Tongue (tissue), 2 donors: ENCODE measurements around the gene NT5DC1. TPM values are rescaled to one million over a fixed set of nuclear protein-coding genes. Genes with fewer than 3 reads are reported as not detected.
A peak's percentile ranks its signal among the peaks of the same experiment; 100 is the strongest.
"Not testable (repeated sequence)": the region's sequence is repeated elsewhere in the genome, so short reads cannot be mapped to it uniquely, and the experiment has no call there.

Experiments used
- DNase-seq: peaks from one replicate; pipeline ENCODE4 v3.0.0-alpha.2; 2015
- total RNA-seq: library from RNA; depleted of rRNA; stranded (reverse); fragments of >200 nt; gene quantifications from one replicate; pipeline ENCODE4 v1.2.3, GENCODE V29; 2014

Gene NT5DC1
- total RNA-seq, 1 donor from 2014 or later = 6.8 TPM

DNA sequence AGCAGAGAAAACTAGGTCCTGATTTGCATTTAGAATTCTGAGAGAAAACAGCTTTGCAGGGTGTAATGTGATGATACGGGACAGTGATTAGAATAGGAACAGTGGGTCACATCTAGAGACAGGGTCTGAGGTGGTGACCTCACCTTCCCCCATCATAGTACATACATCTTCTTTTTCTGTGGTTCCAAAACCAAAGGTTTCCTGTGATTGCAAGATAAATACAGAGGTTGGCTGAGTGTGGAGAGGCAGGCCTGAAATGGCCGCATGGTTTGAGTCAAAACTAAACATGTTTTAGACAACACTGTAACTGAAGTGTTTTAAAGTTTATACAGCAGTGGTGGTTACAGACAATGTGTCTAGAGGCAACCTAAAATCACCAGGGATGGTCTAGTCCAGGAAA lies 10.4 kb upstream of the NT5DC1 start:
- no peak for DNase-seq

- DNase-seq = no peak
These were observed 6.6 kb upstream of the NT5DC1 start for GRCh38 chr6:116094041-116094440.

GRCh38 chr6:116096048-116096759 lies 4.4 kb upstream of the NT5DC1 start:
- not testable (repeated sequence) for DNase-seq

- DNase-seq = peak; percentile 18
These were observed 3.5 kb upstream of the NT5DC1 start for GRCh38 chr6:116096979-116097816.

GRCh38 chr6:116099036-116099435 lies 1.6 kb upstream of the NT5DC1 start:
- DNase-seq = no peak

DNA sequence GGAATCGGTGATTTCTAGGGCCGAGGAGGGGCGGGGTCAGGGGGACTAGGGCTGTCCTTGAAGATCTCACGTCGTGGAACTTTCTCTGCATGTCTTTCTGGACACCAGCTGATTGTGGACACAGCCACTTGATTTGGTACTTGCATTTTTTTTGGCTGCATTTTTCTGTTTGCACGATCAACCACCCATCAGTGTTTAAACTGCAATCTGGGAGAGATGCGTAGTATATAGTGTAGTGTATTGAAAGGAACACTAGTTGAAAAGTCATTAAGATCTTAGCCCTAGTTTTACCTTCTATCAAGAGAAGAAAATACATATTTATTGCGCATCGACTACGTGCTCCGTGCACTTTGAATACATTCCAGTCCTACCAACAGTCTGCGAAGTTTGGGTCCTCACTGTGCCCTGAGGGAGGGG lies 657 bp downstream of the NT5DC1 start:
- no peak for DNase-seq

DNA sequence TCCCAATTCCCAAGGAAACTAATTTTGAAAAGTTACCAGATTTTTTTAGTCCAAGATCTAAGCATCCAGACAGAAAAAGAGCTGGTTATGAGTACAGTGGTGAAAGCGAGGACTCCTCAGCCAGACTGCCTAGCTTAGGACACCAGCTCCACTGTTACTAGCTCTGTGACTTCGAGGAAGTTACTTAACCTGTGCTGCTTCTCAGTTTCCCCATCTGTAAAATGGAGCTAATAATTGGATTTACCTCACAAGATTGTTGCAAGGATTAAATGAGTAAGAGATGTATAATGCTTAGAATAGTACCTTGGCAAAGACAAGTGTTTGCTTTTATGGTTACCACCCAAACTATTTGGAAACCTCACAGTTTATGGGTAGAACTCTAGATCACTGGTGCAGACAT lies 1.1 kb downstream of the NT5DC1 start:
- DNase-seq = peak; percentile 13

GRCh38 chr6:116102873-116103272 lies 2.2 kb downstream of the NT5DC1 start:
- no peak for DNase-seq

DNA sequence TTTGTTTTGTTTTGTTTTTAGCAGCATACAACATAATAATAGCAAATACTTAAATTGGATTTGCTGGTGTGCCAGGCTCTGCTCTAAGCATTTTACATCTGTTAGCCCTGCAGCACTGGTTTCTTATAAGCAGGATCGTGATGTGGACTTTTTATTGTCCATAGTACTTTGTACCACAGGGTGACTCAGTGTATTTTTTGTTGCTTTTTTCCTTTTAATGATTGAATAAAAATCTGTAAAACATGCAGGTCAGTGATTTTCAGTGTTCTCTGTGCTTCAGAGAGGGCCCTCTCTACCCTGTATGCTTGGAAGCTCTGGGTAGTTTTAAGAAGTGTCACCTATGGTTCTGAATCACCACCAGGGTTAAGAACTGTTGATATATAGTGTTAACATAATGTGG lies 4.0 kb downstream of the NT5DC1 start:
- DNase-seq = no peak

DNA sequence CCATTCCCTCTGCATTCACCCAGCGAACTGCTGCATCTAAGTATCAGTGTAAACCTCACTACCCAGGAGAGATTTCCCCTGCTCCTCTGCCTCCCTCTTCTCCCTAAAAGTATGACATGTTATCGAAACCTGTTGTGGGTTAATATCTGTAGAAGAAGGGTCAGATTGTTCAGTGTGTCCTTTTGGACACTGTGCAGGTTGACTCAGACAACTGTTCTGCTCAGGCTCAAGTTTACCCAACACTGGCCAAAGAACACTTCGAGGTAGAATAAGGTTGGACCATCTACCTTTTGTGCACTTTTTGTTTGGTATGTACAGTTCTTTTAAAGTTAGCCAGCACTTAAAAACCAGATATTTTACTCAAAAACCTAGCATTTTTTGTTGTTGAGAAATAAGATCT lies 4.6 kb downstream of the NT5DC1 start:
- no peak for DNase-seq

DNA sequence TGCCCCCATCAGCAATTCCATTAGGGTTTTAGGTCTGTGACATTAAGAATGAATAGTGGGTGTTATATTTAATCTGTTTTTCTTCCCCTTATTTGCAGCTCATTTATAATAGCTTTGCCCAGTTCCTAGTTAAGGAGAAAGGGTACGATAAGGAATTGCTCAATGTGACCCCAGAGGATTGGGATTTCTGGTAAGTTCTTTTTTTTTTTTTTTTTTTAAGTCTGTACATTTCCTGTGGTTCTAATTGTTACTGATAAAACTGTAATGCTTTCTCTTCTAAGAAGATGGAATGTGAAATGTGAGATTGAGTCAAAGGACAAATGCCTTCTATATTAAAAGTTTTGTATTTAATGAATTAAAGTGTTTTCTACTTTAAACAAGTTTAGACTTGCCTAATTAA lies 5.5 kb downstream of the NT5DC1 start:
- no peak for DNase-seq

DNA sequence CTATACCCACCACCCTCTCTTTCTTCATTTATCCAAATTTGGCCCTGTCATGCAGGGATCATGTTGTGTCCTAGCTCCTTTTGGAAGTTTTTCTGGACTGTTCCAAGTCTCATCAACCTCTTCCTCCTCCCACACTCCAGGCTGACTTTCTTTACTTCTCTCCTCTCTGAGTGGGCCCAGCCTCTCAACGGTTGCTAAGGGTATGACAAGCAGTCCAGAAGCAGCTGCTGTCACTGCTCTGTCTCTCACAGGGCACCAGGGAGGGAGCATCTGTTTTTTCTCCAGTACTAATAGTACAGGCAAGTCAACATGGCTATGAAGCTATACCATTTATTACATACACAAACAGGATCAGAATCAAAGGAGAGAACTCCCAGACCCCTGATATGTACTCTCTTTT lies 8.2 kb downstream of the NT5DC1 start:
- peak; percentile 24 for DNase-seq

DNA sequence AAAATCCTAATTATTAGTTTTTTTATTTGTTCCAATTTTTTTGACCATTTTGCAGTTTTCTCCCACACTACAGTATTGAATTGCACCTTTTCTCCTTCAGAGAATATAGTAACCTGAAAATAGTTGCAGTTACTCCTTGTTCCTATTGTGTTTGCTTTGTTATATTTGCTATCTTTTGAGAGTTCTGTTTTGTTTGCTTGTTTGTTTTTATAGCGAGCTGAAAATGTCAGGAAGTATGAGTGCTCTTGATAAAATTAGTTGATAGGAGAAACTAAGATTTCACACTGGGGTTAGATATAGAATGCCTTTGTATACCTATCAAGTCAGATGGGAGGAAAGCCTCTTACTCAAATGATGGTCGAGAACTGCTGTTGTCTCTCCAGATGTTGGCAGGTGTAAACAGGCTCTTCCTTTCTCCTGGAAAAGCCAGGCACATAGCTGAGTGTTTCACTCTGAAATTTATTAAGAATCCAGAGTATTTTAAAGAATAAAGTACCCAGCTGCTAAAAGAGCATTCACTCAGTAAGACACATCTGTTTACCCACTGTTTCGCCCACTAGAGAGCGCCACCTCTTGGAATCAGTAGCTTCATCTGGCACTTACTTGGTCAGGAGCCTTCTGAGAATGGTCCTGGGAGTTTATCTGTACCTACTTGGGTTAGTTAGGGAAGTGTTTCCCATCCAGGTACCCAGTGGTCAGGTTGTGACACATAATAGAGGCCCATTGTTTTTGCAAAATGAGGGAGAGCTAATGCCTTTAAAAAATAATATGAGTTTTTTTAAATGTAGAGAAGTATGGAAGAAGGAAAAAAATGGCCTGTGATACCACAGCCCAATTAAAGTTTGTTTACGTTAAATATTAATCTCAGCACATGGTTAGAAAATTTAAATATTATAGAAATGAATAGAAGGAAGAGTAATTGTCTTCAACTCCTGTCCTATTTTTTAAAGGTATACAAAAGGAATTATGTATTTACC lies 11.2 kb downstream of the NT5DC1 start:
- DNase-seq = no peak

DNA sequence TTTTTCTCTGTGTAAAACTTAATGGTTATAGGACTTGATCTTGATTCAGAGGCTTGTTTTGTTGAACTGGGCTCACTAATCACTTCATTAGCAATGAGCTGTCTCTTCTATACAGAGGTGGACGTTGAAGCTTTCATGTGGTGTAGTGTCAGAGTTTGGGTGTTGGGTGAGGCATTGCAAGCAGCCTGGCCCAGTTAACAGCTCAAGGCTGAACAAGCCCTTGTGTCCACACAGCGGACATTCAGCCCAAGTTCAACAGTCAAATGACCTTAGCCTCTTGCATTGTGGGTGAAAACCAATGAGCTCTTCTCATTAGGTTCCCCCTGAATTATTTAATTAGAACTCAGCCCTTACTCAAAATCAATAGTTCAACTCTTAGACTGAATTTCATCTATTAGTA lies 12.7 kb downstream of the NT5DC1 start:
- DNase-seq = no peak

- DNase-seq = no peak
These were observed 15.1 kb downstream of the NT5DC1 start for GRCh38 chr6:116115781-116116180.

GRCh38 chr6:116118608-116119007 lies 18.0 kb downstream of the NT5DC1 start:
- DNase-seq = no peak

DNA sequence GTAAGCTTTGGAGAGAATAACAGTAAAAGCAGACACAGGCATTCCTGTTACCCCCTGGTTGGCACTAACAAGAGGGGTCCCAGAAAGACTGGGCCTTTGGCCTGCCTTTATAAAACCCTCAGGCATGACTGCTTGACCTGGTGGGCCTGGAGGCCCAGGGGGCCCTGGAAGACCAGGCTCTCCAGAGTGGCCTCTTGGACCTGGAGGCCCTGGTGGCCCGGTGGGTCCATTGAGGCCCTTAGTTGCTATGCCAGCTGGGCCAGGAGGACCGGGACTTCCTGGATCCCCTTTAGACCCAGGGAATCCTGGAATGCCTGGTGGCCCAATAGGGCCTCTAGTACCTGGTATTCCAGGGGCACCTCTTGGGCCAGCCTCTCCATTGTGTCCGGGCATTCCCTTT lies 19.8 kb downstream of the NT5DC1 start:
- DNase-seq = no peak

GRCh38 chr6:116126032-116126431 lies 25.4 kb downstream of the NT5DC1 start, which contains the start of gene COL10A1:
COL10A1 (minus strand) TSS chr6:116126132; CDS start chr6:116125492, 640 bp downstream.
- no peak for DNase-seq

DNA sequence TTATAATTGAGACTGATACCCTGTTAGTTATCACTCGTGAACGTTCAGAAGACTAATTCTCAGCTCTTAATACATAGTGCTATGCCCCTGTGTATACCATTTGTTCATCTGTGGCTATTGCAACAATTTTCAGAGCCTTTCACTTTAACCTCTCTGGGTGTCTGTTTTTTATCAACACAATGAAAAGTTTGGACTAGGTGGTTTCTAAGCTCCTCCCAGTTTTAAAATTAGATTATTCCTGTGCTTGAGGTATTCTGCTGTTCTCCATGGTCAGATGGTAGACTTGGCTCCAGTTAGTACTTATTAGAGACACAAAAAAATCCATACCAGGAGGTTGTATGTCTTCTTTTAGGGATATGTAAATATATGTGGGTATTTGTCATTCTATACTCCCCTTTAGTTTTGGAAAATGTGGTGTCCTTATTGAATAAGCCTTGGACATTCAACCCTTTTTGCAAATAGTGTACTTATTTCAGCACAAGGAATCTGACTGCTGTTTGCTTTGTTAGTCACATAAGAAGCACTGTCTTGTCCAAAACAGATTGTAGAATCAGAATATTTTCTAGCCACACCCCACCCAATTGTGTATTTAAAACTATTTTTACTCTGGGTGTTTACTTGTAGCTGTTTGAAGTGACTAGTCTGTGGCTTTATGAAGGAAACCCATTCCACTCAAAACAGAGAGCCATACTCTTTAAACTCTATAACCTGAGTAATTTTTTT lies 27.3 kb downstream of the NT5DC1 start:
- DNase-seq = no peak

DNA sequence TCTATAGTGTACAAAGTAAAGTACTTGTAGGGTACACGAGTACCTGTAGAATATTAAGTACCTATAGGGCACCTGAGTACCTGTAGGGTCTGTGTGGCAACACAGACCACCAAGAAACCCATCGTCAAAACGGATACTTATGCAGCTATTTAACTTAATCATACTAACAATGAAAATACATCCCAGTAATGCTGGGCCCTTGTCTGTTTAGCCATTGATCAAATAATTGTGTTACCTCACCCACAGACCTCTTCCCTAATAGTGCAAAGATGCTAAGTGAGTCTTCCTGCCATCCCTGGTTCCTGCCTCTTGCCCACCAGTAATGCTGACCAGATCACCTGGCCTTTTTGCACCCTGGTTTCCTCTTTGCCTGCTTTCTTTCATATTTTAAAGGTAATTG lies 32.8 kb downstream of the NT5DC1 start:
- DNase-seq = no peak

DNA sequence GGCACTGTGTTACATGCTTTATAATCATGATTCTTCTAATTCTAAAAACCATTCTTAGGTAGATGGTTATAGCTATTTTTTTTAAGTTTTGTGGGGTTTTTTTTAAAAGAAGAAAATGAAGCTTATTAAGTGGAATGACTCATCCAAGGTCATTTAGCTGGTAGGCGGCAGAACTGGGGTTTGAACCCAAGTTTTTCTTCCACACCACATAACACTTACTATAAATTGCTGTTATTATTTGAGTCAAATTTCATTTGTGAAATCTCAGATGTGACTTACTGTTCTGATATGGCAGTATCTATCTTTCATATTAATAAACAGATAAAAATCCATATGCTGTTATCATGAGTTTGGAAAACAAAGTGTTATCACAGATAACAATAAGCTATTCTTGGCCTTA lies 35.7 kb downstream of the NT5DC1 start:
- DNase-seq = no peak

GRCh38 chr6:116136933-116137340 lies 36.3 kb downstream of the NT5DC1 start:
- DNase-seq = no peak
